Hepatocyte (in vitro differentiated cells): Measurements from ENCODE around the gene ABLIM1.

Experiments
- EZH2 ChIP-seq: fragments of 200-600 bp; sonication (generic); IDR thresholded peaks from 2 replicates; pipeline ENCODE4 v1.6.1; 2016; ENCODE audit warnings: antibody characterized with exemption, mild to moderate bottlenecking, borderline replicate concordance
- EZH2phosphoT487 ChIP-seq: fragments of 200-600 bp; sonication (generic); IDR thresholded peaks from one replicate; pipeline ENCODE4 v1.6.1; 2018; ENCODE audit warnings: antibody characterized with exemption, mild to moderate bottlenecking, low read depth, moderate library complexity; ENCODE audit not compliant: unreplicated experiment, severe bottlenecking
- TF ChIP-seq, protein P1 (sequence below): fragments of 200-600 bp; sonication (generic); IDR thresholded peaks from 2 replicates; pipeline ENCODE4 v1.5.1; 2016; ENCODE audit warnings: antibody characterized with exemption, mild to moderate bottlenecking; ENCODE audit not compliant: poor library complexity

GRCh38 chr10:114669648-114670047 lies 11.6 kb upstream of the ABLIM1 start:
- TF ChIP-seq, protein P1, sequence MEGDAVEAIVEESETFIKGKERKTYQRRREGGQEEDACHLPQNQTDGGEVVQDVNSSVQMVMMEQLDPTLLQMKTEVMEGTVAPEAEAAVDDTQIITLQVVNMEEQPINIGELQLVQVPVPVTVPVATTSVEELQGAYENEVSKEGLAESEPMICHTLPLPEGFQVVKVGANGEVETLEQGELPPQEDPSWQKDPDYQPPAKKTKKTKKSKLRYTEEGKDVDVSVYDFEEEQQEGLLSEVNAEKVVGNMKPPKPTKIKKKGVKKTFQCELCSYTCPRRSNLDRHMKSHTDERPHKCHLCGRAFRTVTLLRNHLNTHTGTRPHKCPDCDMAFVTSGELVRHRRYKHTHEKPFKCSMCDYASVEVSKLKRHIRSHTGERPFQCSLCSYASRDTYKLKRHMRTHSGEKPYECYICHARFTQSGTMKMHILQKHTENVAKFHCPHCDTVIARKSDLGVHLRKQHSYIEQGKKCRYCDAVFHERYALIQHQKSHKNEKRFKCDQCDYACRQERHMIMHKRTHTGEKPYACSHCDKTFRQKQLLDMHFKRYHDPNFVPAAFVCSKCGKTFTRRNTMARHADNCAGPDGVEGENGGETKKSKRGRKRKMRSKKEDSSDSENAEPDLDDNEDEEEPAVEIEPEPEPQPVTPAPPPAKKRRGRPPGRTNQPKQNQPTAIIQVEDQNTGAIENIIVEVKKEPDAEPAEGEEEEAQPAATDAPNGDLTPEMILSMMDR, result no peak
- TF ChIP-seq EZH2 (no peak), EZH2phosphoT487 (no peak)
